ENCODE measurements around the gene MYH4.

DNA sequence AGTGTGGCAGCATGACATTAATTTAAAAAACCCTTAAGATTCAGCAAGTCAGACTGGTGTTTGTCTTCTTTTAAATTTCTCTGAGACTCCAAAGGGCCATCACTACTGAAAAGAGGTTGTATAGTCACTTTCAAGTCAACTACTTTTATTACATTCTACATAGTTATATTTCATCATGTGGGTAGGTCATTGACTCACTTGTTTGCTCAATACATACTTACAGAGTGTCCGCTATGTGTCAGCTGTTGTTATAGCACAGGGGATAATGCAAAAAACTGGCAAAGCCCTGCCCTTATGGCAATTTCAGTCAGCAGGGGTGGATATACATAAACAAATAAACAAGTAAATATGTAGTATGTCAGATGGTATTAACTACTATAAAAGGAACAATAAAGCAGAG is 2.5 kb upstream of the MYH4 start:
- TF ChIP-seq EZH2 (IDR thresholded peaks at IDR 0.05; ENCODE audit: insufficient read depth, low read length), result no peak
- TF ChIP-seq, protein P1, sequence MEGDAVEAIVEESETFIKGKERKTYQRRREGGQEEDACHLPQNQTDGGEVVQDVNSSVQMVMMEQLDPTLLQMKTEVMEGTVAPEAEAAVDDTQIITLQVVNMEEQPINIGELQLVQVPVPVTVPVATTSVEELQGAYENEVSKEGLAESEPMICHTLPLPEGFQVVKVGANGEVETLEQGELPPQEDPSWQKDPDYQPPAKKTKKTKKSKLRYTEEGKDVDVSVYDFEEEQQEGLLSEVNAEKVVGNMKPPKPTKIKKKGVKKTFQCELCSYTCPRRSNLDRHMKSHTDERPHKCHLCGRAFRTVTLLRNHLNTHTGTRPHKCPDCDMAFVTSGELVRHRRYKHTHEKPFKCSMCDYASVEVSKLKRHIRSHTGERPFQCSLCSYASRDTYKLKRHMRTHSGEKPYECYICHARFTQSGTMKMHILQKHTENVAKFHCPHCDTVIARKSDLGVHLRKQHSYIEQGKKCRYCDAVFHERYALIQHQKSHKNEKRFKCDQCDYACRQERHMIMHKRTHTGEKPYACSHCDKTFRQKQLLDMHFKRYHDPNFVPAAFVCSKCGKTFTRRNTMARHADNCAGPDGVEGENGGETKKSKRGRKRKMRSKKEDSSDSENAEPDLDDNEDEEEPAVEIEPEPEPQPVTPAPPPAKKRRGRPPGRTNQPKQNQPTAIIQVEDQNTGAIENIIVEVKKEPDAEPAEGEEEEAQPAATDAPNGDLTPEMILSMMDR (IDR thresholded peaks at IDR 0.05; ENCODE audit: insufficient read depth, low read depth, low read length), result no peak

All from astrocyte (in vitro differentiated cells and primary cell).